HG03442 (cell line): ENCODE measurements around the gene PLCG1.

ENCODE experiments used
- ATAC-seq: cut with Tn5 transposase; IDR thresholded peaks from one replicate; pipeline ENCODE4 v1.9.1; 2021; ENCODE audit warnings: mild to moderate bottlenecking, moderate library complexity; ENCODE audit not compliant: unreplicated experiment

PLCG1 gene

DNA sequence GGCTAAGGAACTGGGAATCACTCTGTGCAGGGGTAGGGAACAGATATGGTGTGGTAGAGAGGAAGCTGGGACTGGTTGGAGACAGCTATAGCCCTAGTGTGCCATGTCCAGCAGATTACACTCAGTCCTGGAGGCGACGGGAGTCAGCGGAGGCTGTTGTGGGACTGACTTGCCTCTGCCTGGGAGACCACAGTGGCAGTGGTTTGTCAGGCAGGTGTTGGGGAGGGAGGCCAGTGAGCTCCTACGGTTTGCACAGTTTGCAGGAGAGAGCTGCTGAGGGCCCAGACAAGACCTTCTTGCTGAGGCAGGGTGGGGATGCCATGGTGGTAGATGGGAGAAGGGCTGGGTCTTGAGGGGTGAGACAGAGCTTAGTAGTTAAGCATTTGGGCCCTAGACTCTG, 4.9 kb downstream of the PLCG1 start:
- no peak for ATAC-seq

- ATAC-seq: no peak
These were observed 5.6 kb downstream of the PLCG1 start for GRCh38 chr20:41142919-41143318.

- no peak for ATAC-seq
These were observed 6.0 kb downstream of the PLCG1 start for GRCh38 chr20:41143354-41143753.

GRCh38 chr20:41145317-41145716, 8.0 kb downstream of the PLCG1 start:
- no peak for ATAC-seq

DNA sequence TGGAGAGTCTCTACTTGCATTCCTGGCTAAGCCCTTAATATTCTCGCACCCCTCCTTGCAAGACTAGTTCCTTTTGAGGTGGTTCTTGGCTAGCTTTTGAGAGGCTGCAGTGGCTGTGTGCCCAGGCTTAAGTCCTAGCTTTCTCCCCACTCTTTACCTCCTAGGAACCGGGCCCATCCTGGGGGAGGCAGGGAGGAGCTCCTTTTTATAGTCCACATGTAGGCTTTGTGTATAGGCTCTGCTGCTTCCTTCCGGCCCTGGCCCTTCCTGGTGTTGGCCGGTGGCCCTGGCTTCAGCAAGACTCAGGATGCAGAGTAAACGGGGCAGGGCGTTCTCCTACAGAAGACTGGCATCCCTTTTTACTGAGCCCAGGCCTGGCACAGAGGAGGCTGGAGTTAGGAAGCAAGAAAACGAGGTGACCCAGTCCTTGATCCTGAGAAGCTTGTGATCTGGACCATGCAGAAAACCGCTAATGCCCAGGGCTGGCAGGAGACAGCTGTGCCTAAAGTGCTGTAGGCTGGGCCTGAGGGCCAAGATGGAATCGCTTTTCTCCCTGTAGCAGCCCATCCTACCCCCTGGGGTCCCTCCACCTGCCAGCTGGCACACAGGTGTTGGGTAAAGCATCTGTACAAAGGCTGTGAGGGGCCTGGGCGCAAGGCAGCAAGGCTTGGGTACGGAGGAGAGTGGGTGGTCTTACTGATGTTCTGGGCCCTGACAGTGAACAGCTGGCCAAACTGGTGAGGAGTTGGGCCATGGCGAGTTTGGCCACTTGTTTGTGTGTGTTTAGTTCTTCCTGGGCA, 8.7 kb downstream of the PLCG1 start:
- ATAC-seq: no peak

GRCh38 chr20:41147767-41148191, 10.4 kb downstream of the PLCG1 start:
- no peak for ATAC-seq

GRCh38 chr20:41148942-41149341, 11.6 kb downstream of the PLCG1 start:
- ATAC-seq: no peak

GRCh38 chr20:41150664-41151063, 13.3 kb downstream of the PLCG1 start:
- ATAC-seq: no peak

GRCh38 chr20:41151134-41151869, 14.0 kb downstream of the PLCG1 start:
- no peak for ATAC-seq

DNA sequence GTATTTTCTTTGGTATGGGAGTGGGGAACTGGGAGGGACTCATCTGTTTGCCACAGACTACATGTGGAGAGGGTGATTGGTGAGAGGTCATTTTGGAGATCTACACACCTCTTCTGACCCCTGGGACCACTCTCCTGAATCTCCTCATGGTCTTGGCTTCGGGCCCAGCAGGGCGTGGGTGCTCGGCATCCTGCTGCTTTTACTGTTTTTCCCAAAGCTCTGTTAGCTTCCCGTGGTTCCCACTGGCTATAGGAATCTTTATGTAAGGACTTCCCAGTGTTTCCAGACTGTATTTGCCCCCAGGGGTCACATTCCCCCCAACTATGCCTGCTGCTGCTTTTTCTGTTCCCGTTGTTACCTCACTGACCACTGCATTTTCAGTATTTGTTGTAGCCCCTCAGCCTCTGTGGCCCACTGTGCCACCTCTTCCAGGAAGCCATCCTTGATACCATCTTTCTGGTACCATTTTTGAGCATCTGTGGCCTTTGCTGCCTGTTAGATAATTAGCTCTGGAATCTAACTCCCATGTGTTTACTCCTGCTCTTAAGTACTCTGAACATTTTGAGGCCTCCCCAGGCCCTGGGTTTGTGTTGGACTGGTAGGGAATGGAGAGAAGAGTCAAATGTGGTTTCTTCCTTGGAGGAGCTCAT, 14.9 kb downstream of the PLCG1 start:
- no peak for ATAC-seq

- no peak for ATAC-seq
These were observed 17.3 kb downstream of the PLCG1 start for GRCh38 chr20:41154436-41155176.

DNA sequence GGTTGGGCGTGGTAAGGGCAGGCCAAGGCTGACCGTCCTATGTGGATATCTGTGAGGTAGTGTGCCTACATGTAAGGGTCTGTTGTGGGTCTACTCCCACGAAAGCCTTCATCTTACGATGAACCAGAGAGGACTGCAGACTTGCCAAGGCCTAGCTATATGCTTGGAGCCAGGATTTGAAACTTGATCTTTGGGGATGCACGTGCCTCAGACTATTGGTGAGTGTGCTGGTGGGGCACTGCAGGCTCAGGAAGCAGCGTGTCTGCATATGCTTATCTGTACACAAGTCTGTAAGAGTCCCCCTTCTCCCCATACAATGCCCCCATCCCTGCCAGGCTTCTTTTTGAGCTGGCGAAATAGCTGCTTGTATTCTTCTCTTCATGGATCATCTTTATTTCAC, 17.9 kb downstream of the PLCG1 start:
- no peak for ATAC-seq

DNA sequence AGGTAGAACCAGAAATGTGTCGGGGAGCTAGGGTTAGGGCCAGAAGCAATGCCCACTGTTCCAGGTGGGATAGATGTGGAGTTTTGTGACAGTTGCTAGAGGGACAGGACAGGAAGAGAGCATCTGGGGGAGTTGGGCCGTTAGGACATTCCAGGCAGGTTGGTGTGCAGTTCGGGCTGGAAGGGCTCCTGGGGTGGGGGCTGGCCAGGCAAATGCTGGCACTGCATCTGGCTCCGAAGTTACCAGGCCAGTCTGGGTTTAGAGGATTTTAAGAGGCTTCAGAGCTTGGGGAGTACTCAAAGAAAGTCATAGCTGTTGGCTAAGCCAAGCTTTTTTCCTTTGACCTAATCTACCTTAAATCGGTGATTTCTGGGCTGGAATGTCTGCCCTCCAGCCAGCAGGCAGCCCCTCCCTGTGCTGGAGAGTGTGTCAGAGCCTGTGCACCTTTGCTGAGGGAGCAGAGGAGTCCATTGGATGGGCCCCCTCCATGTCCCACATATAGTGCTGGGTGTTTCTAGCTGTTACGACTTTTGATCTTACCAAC, 20.8 kb downstream of the PLCG1 start:
- ATAC-seq: no peak

DNA sequence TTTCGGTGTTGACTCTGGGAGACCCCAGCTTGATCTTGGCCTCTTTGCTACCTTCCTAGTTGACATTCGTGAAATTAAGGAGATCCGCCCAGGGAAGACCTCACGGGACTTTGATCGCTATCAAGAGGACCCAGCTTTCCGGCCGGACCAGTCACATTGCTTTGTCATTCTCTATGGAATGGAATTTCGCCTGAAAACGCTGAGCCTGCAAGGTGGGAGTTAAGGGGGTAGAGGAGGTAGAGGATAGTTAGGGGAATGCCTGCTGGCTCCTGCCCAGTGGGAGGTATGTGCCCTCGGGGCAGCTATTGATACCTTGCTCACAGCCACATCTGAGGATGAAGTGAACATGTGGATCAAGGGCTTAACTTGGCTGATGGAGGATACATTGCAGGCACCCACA, 22.2 kb downstream of the PLCG1 start:
- no peak for ATAC-seq

- no peak for ATAC-seq
These were observed 23.3 kb downstream of the PLCG1 start for GRCh38 chr20:41160686-41161085.

GRCh38 chr20:41161886-41162285, 24.5 kb downstream of the PLCG1 start:
- ATAC-seq: no peak

DNA sequence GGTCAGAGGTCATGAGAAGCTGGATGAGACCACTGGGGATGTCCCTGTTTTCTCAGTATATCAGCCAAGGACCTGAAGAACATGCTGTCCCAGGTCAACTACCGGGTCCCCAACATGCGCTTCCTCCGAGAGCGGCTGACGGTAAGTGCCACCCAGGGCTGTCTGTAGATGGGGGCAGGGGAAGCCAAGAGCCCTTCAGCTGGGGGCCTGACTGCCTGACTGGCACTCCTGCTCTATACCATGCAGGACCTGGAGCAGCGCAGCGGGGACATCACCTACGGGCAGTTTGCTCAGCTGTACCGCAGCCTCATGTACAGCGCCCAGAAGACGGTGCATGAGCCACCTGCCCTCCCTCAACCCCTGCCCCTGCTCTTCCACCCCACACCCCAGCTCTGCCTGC, 25.1 kb downstream of the PLCG1 start:
- no peak for ATAC-seq

- ATAC-seq: no peak
These were observed 26.5 kb downstream of the PLCG1 start for GRCh38 chr20:41163821-41164220.

DNA sequence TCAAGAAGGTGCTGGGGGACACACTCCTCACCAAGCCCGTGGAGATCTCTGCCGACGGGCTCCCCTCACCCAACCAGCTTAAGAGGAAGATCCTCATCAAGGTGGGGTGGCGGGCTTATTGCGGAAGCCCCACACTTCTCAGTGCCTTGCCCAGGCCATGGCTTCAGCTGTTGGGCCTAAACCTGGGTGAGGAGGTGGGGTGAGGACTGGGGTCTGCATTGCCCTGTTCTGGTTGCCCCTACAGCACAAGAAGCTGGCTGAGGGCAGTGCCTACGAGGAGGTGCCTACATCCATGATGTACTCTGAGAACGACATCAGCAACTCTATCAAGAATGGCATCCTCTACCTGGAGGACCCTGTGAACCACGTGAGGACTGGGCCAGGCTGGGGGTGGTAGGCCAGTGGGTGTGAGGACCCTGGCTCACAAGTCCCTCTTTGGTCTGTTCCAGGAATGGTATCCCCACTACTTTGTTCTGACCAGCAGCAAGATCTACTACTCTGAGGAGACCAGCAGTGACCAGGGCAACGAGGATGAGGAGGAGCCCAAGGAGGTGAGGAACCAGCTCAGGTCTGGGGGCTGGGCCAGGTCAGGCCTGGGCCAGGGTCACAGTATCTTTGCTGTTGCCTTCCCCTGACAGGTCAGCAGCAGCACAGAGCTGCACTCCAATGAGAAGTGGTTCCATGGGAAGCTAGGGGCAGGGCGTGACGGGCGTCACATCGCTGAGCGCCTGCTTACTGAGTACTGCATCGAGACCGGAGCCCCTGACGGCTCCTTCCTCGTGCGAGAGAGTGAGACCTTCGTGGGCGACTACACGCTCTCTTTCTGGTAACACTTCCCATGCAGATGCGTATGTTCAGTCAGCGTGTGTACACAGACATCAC, 27.9 kb downstream of the PLCG1 start:
- ATAC-seq: no peak
